Measurements from ENCODE around the gene PRKCH. TPM values are rescaled to one million over a fixed set of nuclear protein-coding genes. Genes with fewer than 3 reads are reported as not detected.
A peak's percentile ranks its signal among the peaks of the same experiment; 100 is the strongest.

Gene PRKCH
- total RNA-seq, 1 donor from 2014 or later = 18.4 TPM

GRCh38 chr14:61344437-61345150 is 23.2 kb downstream of the PRKCH start:
- Histone ChIP-seq H3K9me3 (replicated peaks) (no peaks in the 10 kb centered on the region), H3K27me3 (ENCODE audit: low read depth) (no peaks in the 10 kb centered on the region), H3K4me3 (no peak overlapping the region), H3K4me1 (peaks cover 71% of the 10 kb centered on the region), H3K27ac (replicated peaks) (peak overlapping the region; percentile 67), H3K36me3 (no peaks in the 10 kb centered on the region)
- no peak for TF ChIP-seq CTCF (IDR thresholded peaks at IDR 0.05; ENCODE audit: borderline replicate concordance)
- intact Hi-C loops (cut with micrococcal nuclease) = no loop called here
- DNase-seq = no peak

- no peak for TF ChIP-seq CTCF (IDR thresholded peaks at IDR 0.05; ENCODE audit: borderline replicate concordance)
- no peaks in the 10 kb centered on the region for H3K27me3 ChIP-seq (ENCODE audit: low read depth)
- no peak overlapping the region for H3K4me3 ChIP-seq
- H3K4me1 ChIP-seq = peaks cover 76% of the 10 kb centered on the region
- no peaks in the 10 kb centered on the region for H3K9me3 ChIP-seq (replicated peaks)
- intact Hi-C loops (cut with micrococcal nuclease) = no loop called here
- peak overlapping the region; percentile 67 for H3K27ac ChIP-seq (replicated peaks)
- H3K36me3 ChIP-seq = no peaks in the 10 kb centered on the region
- no peak for DNase-seq
Observed at GRCh38 chr14:61345151-61345482, 23.7 kb downstream of the PRKCH start.

GRCh38 chr14:61346221-61346620 is 24.8 kb downstream of the PRKCH start:
- no peak for TF ChIP-seq CTCF (IDR thresholded peaks at IDR 0.05; ENCODE audit: borderline replicate concordance)
- H3K4me1 ChIP-seq = peaks cover 81% of the 10 kb centered on the region
- peak overlapping the region; percentile 67 for H3K27ac ChIP-seq (replicated peaks)

GRCh38 chr14:61346793-61347192 is 25.4 kb downstream of the PRKCH start:
- Histone ChIP-seq H3K9me3 (replicated peaks) (no peaks in the 10 kb centered on the region), H3K36me3 (no peaks in the 10 kb centered on the region), H3K4me3 (no peak overlapping the region), H3K27ac (replicated peaks) (peak overlapping the region; percentile 67), H3K4me1 (peaks cover 76% of the 10 kb centered on the region), H3K27me3 (ENCODE audit: low read depth) (no peaks in the 10 kb centered on the region)
- no peak for TF ChIP-seq CTCF (IDR thresholded peaks at IDR 0.05; ENCODE audit: borderline replicate concordance)
- intact Hi-C loops (cut with micrococcal nuclease) = no loop called here
- no peak for DNase-seq

More at GRCh38 chr14:61346221-61346620, 24.8 kb downstream of the PRKCH start:
- no peak for DNase-seq
- Histone ChIP-seq H3K4me3 (no peak overlapping the region), H3K9me3 (replicated peaks) (no peaks in the 10 kb centered on the region), H3K36me3 (no peaks in the 10 kb centered on the region), H3K27me3 (ENCODE audit: low read depth) (no peaks in the 10 kb centered on the region)
- intact Hi-C loops (cut with micrococcal nuclease) = no loop called here

- DNase-seq = no peak
- TF ChIP-seq CTCF (IDR thresholded peaks at IDR 0.05; ENCODE audit: borderline replicate concordance) = no peak
- intact Hi-C loops (cut with micrococcal nuclease) = no loop called here
- H3K36me3 ChIP-seq = no peaks in the 10 kb centered on the region
- peaks cover 64% of the 10 kb centered on the region for H3K4me1 ChIP-seq
- H3K27me3 ChIP-seq (ENCODE audit: low read depth) = no peaks in the 10 kb centered on the region
- peak overlapping the region; percentile 67 for H3K27ac ChIP-seq (replicated peaks)
- H3K9me3 ChIP-seq (replicated peaks) = no peaks in the 10 kb centered on the region
- no peak overlapping the region for H3K4me3 ChIP-seq
Observed at GRCh38 chr14:61347826-61348443, 26.6 kb downstream of the PRKCH start.

All from left ventricle myocardium inferior (tissue), 1 donor.